Prostate gland (tissue), 2 donors: ENCODE measurements around the gene HTD2. TPM values are rescaled to one million over a fixed set of nuclear protein-coding genes. Genes with fewer than 3 reads are reported as not detected.

Experiments used
- DNase-seq: peaks from one replicate; pipeline ENCODE4 v3.0.0-alpha.2; 2019; ENCODE audit warnings: low spot score
- H3K27ac ChIP-seq, 2 donors: fragments of 200-600 bp; sonication (generic); 2 replicates each; pipeline ENCODE4 v1.5.1; 2017 to 2019
- H3K27me3 ChIP-seq: fragments of 200-600 bp; sonication (generic); replicated peaks from 2 replicates; pipeline ENCODE4 v1.5.1; 2019; ENCODE audit not compliant: insufficient read depth
- H3K36me3 ChIP-seq, 2 donors: fragments of 200-600 bp; sonication (generic); 1 replicate in 1 of 2; 2 replicates in 1 of 2; pipeline versions ENCODE4 v1.5.1 to v1.8.1; 2017 to 2019
- H3K4me1 ChIP-seq: fragments of 200-600 bp; sonication (generic); replicated peaks from 2 replicates; pipeline ENCODE4 v1.5.1; 2019
- H3K4me3 ChIP-seq, 2 donors: fragments of 200-600 bp; sonication (generic); 2 replicates each; pipeline ENCODE4 v1.5.1; 2017 to 2019
- H3K9me3 ChIP-seq: fragments of 200-600 bp; sonication (generic); 2 replicates; pipeline ENCODE4 v1.5.1; 2017
- POLR2A ChIP-seq: fragments of 450-650 bp; IDR thresholded peaks from one replicate; pipeline ENCODE4 v1.6.1; 2016; ENCODE audit warnings: antibody characterized with exemption, mild to moderate bottlenecking
- POLR2AphosphoS5 ChIP-seq: sonication (generic); formaldehyde crosslinking; IDR thresholded peaks from one replicate; pipeline ENCODE4 v1.6.1; 2017; ENCODE audit warnings: antibody characterized with exemption
- WGBS: methylation state at CpG from one replicate; pipeline ENCODE4 v1.1.5; 2018; 5-methylcytosine and 5-hydroxymethylcytosine counted together
- intact Hi-C: fragments of 100-400 bp; cut with DNase I; formaldehyde crosslinking; loops from one replicate; pipeline ENCODE4 v1.14.2; 2022
- total RNA-seq, 2 donors: library from RNA; depleted of rRNA; stranded (reverse); fragments of >200 nt; gene quantifications; one replicate each; pipeline ENCODE4 v1.1.0, GENCODE V29; 2016
- TF ChIP-seq, protein P1 (sequence below), 4 experiments: fragments of 200-600 bp in 2 of 4; fragments of 450-650 bp in 2 of 4; sonication (generic) in 2 of 4; IDR thresholded peaks; 1 replicate in 3 of 4; 2 replicates in 1 of 4; pipeline ENCODE4 v1.5.1; 2016 to 2019; ENCODE audit warnings: antibody characterized with exemption in 4 of 4, mild to moderate bottlenecking in 2 of 4, moderate library complexity in 2 of 4

The HTD2 gene
- total RNA-seq, 2 donors from 2014 or later = 15.4 to 17.1 TPM

DNA sequence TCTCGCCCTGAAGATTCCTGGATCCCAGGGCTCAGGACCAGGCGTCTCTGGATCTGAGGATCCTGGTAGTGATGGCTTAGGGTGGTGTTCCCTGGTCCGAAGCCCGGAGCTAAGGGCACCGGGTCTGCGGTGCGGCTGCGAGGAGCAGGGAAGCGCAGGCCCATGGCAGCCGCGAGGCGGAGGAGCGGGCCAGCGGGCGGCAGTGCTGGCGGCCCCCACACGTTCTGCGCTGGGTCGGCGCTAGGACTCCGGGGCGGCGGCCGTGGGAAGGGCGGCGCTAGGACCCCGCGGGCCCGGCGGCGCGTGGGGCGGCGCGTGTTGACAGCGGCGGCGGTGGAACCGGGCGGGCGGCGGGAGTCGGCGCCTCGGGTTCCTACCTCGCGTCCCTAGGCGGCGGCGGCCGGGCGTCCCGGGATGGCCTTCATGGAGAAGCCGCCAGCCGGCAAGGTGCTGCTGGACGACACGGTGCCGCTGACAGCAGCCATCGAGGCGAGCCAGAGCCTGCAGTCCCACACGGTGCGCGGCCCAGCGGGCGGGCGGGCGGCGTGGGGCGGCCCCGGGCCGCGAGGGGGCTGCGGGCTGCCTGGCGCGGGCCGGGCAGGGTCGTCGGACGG lies 26.4 kb downstream of the HTD2 start, which contains the start of gene PXK:
Gene PXK (plus strand): TSS at position 318 of the 614 bp plus-strand sequence. CDS start 97 bp downstream, at position 415.
- Histone ChIP-seq H3K36me3 (no peaks in the 10 kb centered on the region), H3K27me3 (no peaks in the 10 kb centered on the region), H3K27ac (peak within 1 kb of the TSS; percentile 54 to 57), H3K9me3 (no peaks in the 10 kb centered on the region), H3K4me1 (no peaks in the 10 kb centered on the region), H3K4me3 (peak within 1 kb of the TSS; percentile 73 to 80)
- TF ChIP-seq POLR2AphosphoS5 = no peak
- TF ChIP-seq POLR2A = peak; percentile 29
- TF ChIP-seq, protein P1, sequence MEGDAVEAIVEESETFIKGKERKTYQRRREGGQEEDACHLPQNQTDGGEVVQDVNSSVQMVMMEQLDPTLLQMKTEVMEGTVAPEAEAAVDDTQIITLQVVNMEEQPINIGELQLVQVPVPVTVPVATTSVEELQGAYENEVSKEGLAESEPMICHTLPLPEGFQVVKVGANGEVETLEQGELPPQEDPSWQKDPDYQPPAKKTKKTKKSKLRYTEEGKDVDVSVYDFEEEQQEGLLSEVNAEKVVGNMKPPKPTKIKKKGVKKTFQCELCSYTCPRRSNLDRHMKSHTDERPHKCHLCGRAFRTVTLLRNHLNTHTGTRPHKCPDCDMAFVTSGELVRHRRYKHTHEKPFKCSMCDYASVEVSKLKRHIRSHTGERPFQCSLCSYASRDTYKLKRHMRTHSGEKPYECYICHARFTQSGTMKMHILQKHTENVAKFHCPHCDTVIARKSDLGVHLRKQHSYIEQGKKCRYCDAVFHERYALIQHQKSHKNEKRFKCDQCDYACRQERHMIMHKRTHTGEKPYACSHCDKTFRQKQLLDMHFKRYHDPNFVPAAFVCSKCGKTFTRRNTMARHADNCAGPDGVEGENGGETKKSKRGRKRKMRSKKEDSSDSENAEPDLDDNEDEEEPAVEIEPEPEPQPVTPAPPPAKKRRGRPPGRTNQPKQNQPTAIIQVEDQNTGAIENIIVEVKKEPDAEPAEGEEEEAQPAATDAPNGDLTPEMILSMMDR (IDR thresholded peaks at IDR 0.05) = peak in 2 of 4 experiments; percentile 25 to 40
- intact Hi-C loops = loop anchor here (5.0 kb wide), 1 partner anchor 160 kb away; the partner anchor contains the start of gene KCTD6
- DNase-seq = peak; percentile 71
- under 1% methylated on average over 71 of the region's 79 CpGs for WGBS

DNA sequence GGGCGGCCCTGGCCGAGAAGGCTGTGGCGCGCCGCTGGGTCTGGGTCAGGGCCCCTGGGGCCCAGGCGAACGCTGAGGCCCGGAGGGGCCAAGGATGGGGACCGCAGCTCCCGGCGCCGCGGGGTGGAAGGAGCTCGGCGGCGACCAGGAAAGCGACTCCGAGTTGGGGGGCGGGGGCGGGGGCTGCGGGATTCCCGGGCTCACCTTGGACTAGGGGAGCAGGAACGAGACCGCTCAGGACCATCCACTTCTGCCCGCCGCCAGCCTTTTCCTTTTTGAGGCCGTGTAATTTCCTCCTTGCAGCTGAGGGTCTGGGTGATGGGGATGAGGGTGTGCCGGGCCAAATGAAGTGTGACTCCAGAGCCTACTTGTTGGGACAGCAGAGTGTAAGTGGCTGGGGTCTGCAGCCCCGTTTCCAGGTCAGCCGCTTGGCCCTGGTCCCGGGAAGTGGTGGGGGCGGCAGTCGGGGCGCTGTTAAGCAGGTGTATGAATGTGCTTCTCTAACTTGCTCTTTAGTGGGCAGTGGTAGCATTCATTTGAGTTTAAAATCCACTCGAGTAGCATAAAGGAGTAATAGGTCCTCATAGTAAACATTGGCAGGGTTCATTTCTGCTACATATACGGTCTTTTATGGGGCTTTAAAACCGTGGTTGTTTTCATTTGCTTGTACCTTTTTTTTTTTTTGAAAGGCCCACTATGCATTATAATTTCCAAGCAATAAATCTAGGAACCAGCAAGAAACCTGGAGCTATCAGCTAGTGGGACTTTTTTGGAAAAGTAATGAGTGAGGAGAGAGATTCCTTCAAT lies 27.1 kb downstream of the HTD2 start:
- Histone ChIP-seq H3K36me3 (no peaks in the 10 kb centered on the region), H3K27me3 (no peaks in the 10 kb centered on the region), H3K4me3 (peak overlapping the region; percentile 73 to 80), H3K9me3 (no peaks in the 10 kb centered on the region), H3K4me1 (no peaks in the 10 kb centered on the region), H3K27ac (peak overlapping the region; percentile 54 to 57)
- WGBS = 1% methylated on average over 20 of the region's 37 CpGs
- TF ChIP-seq POLR2AphosphoS5 = no peak
- DNase-seq = peak; percentile 11
- intact Hi-C loops = loop anchor here (5.0 kb wide), 1 partner anchor 159 kb away; the partner anchor contains the start of gene KCTD6

DNA sequence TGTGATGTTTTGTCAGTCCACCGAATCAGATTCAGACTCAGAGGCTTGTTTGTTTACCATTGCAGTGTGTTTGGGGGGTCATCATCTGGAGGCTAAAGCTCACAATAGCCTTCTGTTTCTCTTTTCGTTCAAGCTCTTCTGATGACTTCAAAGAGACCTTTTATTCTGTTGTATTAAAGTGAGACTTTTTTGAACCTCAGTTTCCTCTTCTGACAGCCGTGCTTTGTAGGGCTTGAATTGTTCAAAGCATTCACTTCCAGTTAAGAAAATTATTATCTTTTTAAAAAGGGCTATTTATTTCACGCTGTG lies 27.6 kb downstream of the HTD2 start:
- DNase-seq = no peak
- TF ChIP-seq POLR2A = no peak
- TF ChIP-seq, protein P1 (IDR thresholded peaks at IDR 0.05) = no peak
- no peak for TF ChIP-seq POLR2AphosphoS5
- 22% methylated on average over 4 of the region's 4 CpGs for WGBS
- Histone ChIP-seq H3K27me3 (no peaks in the 10 kb centered on the region), H3K36me3 (no peaks in the 10 kb centered on the region), H3K27ac (peak overlapping the region in 1 of 2 donors; percentile 9), H3K9me3 (no peaks in the 10 kb centered on the region), H3K4me3 (peak overlapping the region; percentile 73 to 80), H3K4me1 (no peaks in the 10 kb centered on the region)
- intact Hi-C loops = loop anchor here (5.0 kb wide), 1 partner anchor 158 kb away; the partner anchor contains the start of gene KCTD6

DNA sequence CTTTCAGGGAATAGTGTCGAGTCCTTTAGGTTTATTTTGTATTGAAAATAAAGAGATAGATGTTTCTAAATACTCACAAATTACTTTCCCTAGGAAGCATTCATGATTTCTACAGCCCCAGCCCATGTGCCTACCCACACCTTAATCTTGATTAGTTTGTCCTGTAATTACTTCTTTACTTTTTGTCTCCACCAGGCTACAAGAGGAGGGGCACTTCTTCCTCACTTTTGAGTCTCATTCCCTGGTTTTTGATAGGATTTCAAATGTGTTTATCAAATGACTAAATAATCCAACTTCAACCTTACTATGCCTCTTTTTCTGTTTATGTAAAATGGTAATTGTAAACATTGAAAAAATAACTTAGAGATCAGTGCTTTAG lies 28.2 kb downstream of the HTD2 start:
- intact Hi-C loops = loop anchor here (5.0 kb wide), 1 partner anchor 158 kb away; the partner anchor contains the start of gene KCTD6
- TF ChIP-seq, protein P1 (IDR thresholded peaks at IDR 0.05) = no peak
- no peak for TF ChIP-seq POLR2AphosphoS5
- TF ChIP-seq POLR2A = no peak
- Histone ChIP-seq H3K27ac (no peak overlapping the region), H3K27me3 (no peaks in the 10 kb centered on the region), H3K4me3 (peak overlapping the region in 1 of 2 donors; percentile 73), H3K36me3 (no peaks in the 10 kb centered on the region), H3K4me1 (no peaks in the 10 kb centered on the region), H3K9me3 (no peaks in the 10 kb centered on the region)
- 81% methylated on average over 1 of the region's 1 CpG for whole genome bisulfite sequencing
- DNase-seq = no peak

DNA sequence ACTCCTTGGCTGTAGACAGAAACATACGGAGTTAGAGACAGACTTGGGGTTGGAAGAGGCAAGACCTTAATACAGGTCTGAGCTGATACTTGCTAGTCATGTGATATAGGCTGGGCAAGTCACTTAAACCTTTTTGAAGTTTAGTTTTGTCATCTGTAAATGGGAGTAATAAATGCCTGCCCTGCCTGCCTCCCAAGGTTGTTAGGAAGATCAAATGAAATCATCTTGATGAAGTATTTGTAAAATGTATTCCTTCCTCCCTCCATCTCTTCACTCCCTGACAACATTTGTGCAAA lies 29.3 kb downstream of the HTD2 start:
- no peaks in the 10 kb centered on the region for H3K27me3 ChIP-seq
- H3K4me1 ChIP-seq = no peaks in the 10 kb centered on the region
- H3K36me3 ChIP-seq = no peaks in the 10 kb centered on the region
- TF ChIP-seq POLR2AphosphoS5 (no peak), POLR2A (no peak)
- TF ChIP-seq, protein P1 (IDR thresholded peaks at IDR 0.05) = no peak
- DNase-seq = no peak
- 41% methylated on average over 1 of the region's 1 CpG for WGBS
- intact Hi-C loops = no loop called here
- H3K27ac ChIP-seq = no peak overlapping the region
- H3K4me3 ChIP-seq = no peak overlapping the region
- H3K9me3 ChIP-seq = no peaks in the 10 kb centered on the region
